Right lobe of liver (tissue), 6 donors: ENCODE data around the gene TENT5C. TPM values are rescaled to one million over a fixed set of nuclear protein-coding genes. Genes with fewer than 3 reads are reported as not detected.

Experiments
- ATAC-seq, 4 donors: fragments of 200-7000 bp; cut with Tn5 transposase; one replicate each; pipeline ENCODE4 v1.9.1; 2020; ENCODE audit warnings: mild to moderate bottlenecking in 4 of 4, moderate library complexity in 4 of 4
- DNase-seq, 3 donors: peaks; one replicate each; pipeline ENCODE4 v3.0.0-alpha.2; 2020
- H3K27ac ChIP-seq, 3 donors: fragments of 200-600 bp; one replicate each; pipeline ENCODE4 v1.8.0; 2022
- H3K27me3 ChIP-seq, 2 donors: fragments of 200-600 bp; one replicate each; pipeline ENCODE4 v1.8.0; 2022
- H3K36me3 ChIP-seq, 4 donors: fragments of 200-600 bp; sonication (generic) in 1 of 4; one replicate each; pipeline versions ENCODE4 v1.5.1 to v1.8.0; 2017 to 2022; ENCODE audit warnings: control low read depth in 1 of 4
- H3K4me1 ChIP-seq, 4 donors: fragments of 200-600 bp; sonication (generic) in 1 of 4; one replicate each; pipeline versions ENCODE4 v1.5.1 to v1.8.0; 2017 to 2022; ENCODE audit warnings: control low read depth in 1 of 4
- H3K4me3 ChIP-seq, 3 donors: fragments of 200-600 bp; one replicate each; pipeline ENCODE4 v1.8.0; 2022
- H3K9me3 ChIP-seq, 4 donors: fragments of 200-600 bp; sonication (generic) in 1 of 4; one replicate each; pipeline versions ENCODE4 v1.5.1 to v1.8.0; 2017 to 2022; ENCODE audit warnings: control low read depth in 1 of 4
- CTCF ChIP-seq, 4 donors: fragments of 200-600 bp in 3 of 4; fragments of 450-650 bp in 1 of 4; IDR thresholded peaks; one replicate each; pipeline versions ENCODE4 v1.5.1 to v1.8.0; 2016 to 2022; ENCODE audit warnings: antibody characterized with exemption in 4 of 4, mild to moderate bottlenecking in 2 of 4
- POLR2A ChIP-seq: fragments of 450-650 bp; IDR thresholded peaks from one replicate; pipeline ENCODE4 v1.6.1; 2017; ENCODE audit warnings: antibody characterized with exemption, mild to moderate bottlenecking
- WGBS: methylation state at CpG from one replicate; pipeline ENCODE4 v1.1.6; 2018; ENCODE audit warnings: low coverage, low lambda C conversion rate; ENCODE audit not compliant: insufficient coverage; ENCODE audit errors: missing lambda C conversion rate; 5-methylcytosine and 5-hydroxymethylcytosine counted together
- intact Hi-C, 2 donors: fragments of 100-400 bp; cut with DNase I; formaldehyde crosslinking; loops; one replicate each; pipeline versions ENCODE4 v1.11.2 to v1.14.1; 2022
- total RNA-seq, 6 experiments: library from RNA; depleted of rRNA in 2 of 6; stranded (reverse); fragments of >200 nt in 2 of 6; fragmentation: NEBNext Ultra II Directional in 3 of 6; extraction: Animal tissue kit (Norgen Biotek cat#: 25700) in 3 of 6; gene quantifications; one replicate each; pipeline versions ENCODE4 v1.1.0 to v1.2.4, GENCODE V29; 2016 to 2023
- donor health status: DM: no; HTN: yes; CAD: no.
- donor health status: DM: no; HTN: no; CAD: no.
- donor health status: DM: no; HTN: no; CAD: no.
- donor health status: DM: no; HTN: yes; CAD: no.
- donor health status: DM: no; HTN: yes; CAD: no.

The TENT5C gene
- total RNA-seq, 6 experiments from 2014 or later: 2.3 to 13.7 (median 3.0) TPM

- ATAC-seq (peak; percentile 60 to 80 (median 73)), DNase-seq (peak; percentile 50 to 65 (median 64))
- TF ChIP-seq POLR2A (no peak), CTCF (IDR thresholded peaks at IDR 0.05) (no peak)
- intact Hi-C loops: no loop called here
- 51% methylated on average over 10 of the region's 10 CpGs for WGBS
- peak overlapping the region in 2 of 3 donors; percentile 28 to 52 for H3K27ac ChIP-seq
- peaks cover 0 to 43% (median 16%) of the 10 kb centered on the region in 4 donors for H3K4me1 ChIP-seq
- H3K4me3 ChIP-seq: no peak overlapping the region
- no peaks in the 10 kb centered on the region for H3K9me3 ChIP-seq
- no peaks in the 10 kb centered on the region for H3K36me3 ChIP-seq
- H3K27me3 ChIP-seq: no peaks in the 10 kb centered on the region
Observed at GRCh38 chr1:117629625-117630422, 24.0 kb downstream of the TENT5C start.

GRCh38 chr1:117630423-117630998, 24.7 kb downstream of the TENT5C start:
- DNase-seq: peak; percentile 46 to 71 (median 61)
- no peak overlapping the region for H3K4me3 ChIP-seq
- peak in 3 of 4 donors; percentile 5 to 9 (median 6) for ATAC-seq
- no peaks in the 10 kb centered on the region for H3K36me3 ChIP-seq
- TF ChIP-seq CTCF (IDR thresholded peaks at IDR 0.05): no peak
- TF ChIP-seq POLR2A: no peak
- H3K9me3 ChIP-seq: no peaks in the 10 kb centered on the region
- 63% methylated on average over 5 of the region's 15 CpGs for WGBS
- peaks cover 0 to 43% (median 16%) of the 10 kb centered on the region in 4 donors for H3K4me1 ChIP-seq
- H3K27me3 ChIP-seq: no peaks in the 10 kb centered on the region
- intact Hi-C loops: no loop called here
- peak overlapping the region in 2 of 3 donors; percentile 28 to 52 for H3K27ac ChIP-seq

- Histone ChIP-seq H3K27ac (no peak overlapping the region), H3K36me3 (no peaks in the 10 kb centered on the region), H3K9me3 (no peaks in the 10 kb centered on the region), H3K4me1 (peaks cover 0 to 43% (median 19%) of the 10 kb centered on the region in 4 donors), H3K27me3 (no peaks in the 10 kb centered on the region), H3K4me3 (no peak overlapping the region)
- no peak for DNase-seq
- no peak for ATAC-seq
- intact Hi-C loops: no loop called here
- 71% methylated on average over 3 of the region's 7 CpGs for WGBS
- TF ChIP-seq CTCF (IDR thresholded peaks at IDR 0.05): no peak
- TF ChIP-seq POLR2A: no peak
Observed at GRCh38 chr1:117631359-117632160, 25.7 kb downstream of the TENT5C start.

- peak in 1 of 3 donors; percentile 74 for DNase-seq
- peak; percentile 2 to 54 (median 12) for ATAC-seq
- no peaks in the 10 kb centered on the region for H3K9me3 ChIP-seq
- H3K27ac ChIP-seq: peak overlapping the region in 2 of 3 donors; percentile 14 to 20
- WGBS: 60% methylated on average over 6 of the region's 6 CpGs
- H3K4me3 ChIP-seq: no peak overlapping the region
- H3K4me1 ChIP-seq: peaks cover 0 to 43% (median 19%) of the 10 kb centered on the region in 4 donors
- intact Hi-C loops: no loop called here
- no peaks in the 10 kb centered on the region for H3K27me3 ChIP-seq
- no peaks in the 10 kb centered on the region for H3K36me3 ChIP-seq
- TF ChIP-seq CTCF (IDR thresholded peaks at IDR 0.05) (no peak), POLR2A (no peak)
Observed at GRCh38 chr1:117632269-117633067, 26.6 kb downstream of the TENT5C start.
